ENCODE results near the gene FIP1L1. TPM values are rescaled to one million over a fixed set of nuclear protein-coding genes. Genes with fewer than 3 reads are reported as not detected.

Gene FIP1L1, protein sequence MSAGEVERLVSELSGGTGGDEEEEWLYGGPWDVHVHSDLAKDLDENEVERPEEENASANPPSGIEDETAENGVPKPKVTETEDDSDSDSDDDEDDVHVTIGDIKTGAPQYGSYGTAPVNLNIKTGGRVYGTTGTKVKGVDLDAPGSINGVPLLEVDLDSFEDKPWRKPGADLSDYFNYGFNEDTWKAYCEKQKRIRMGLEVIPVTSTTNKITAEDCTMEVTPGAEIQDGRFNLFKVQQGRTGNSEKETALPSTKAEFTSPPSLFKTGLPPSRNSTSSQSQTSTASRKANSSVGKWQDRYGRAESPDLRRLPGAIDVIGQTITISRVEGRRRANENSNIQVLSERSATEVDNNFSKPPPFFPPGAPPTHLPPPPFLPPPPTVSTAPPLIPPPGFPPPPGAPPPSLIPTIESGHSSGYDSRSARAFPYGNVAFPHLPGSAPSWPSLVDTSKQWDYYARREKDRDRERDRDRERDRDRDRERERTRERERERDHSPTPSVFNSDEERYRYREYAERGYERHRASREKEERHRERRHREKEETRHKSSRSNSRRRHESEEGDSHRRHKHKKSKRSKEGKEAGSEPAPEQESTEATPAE
- total RNA-seq, result 66.5 and 69.3 TPM in 2 replicates

GRCh38 chr4:53377319-53378170 is at the start of gene FIP1L1:
Gene FIP1L1 (plus strand): TSS chr4:53377641. CDS start chr4:53377839, 198 bp downstream.

GRCh38 chr4:53365486-53366300 is 11.7 kb upstream of the FIP1L1 start, which contains the start of gene SCFD2:
Gene SCFD2 (minus strand): TSS chr4:53366061.

Other genes with a start within 250 kb of the FIP1L1 start
- gene SCFD2, start 11.6 kb upstream of the FIP1L1 start, total RNA-seq, result 31.5 and 51.7 TPM in 2 replicates
- gene LNX1, start 213.8 kb downstream of the FIP1L1 start, total RNA-seq, result 2.0 and 4.5 TPM in 2 replicates

Data from smooth muscle cell of the umbilical artery (primary cell).